CD14-positive monocyte (primary cell): ENCODE results near the gene MRPS11. TPM values are rescaled to one million over a fixed set of nuclear protein-coding genes. Genes with fewer than 3 reads are reported as not detected.

ENCODE experiments used
- DNase-seq, 3 donors: peaks; one replicate each; pipeline ENCODE4 v3.0.0-alpha.2; 2011 to 2022
- H2AFZ ChIP-seq: 2 replicates; pipeline ENCODE4 v1.6.0; 2012; ENCODE audit warnings: mild to moderate bottlenecking, low read depth, low read length, inconsistent platforms; ENCODE audit not compliant: insufficient read depth, poor library complexity, severe bottlenecking
- H3K27ac ChIP-seq, 2 donors: 1 replicate in 1 of 2; 2 replicates in 1 of 2; pipeline ENCODE4 v1.5.1; 2012 to 2013; ENCODE audit warnings: low read length in 2 of 2, control low read depth in 1 of 2, inconsistent platforms in 1 of 2, low read depth in 1 of 2, mild to moderate bottlenecking in 1 of 2
- H3K27me3 ChIP-seq, 2 donors: one replicate each; pipeline versions ENCODE4 v1.6.0 to v1.6.1; 2011 to 2013; ENCODE audit warnings: low read length in 2 of 2; ENCODE audit not compliant: control insufficient read depth in 2 of 2, insufficient read depth in 2 of 2
- H3K36me3 ChIP-seq, 2 donors: replicated peaks in 1 of 2; 1 replicate in 1 of 2; 2 replicates in 1 of 2; pipeline versions ENCODE4 v1.5.1 to v1.6.1; 2012 to 2013; ENCODE audit warnings: low read length in 2 of 2, control low read depth in 1 of 2, inconsistent platforms in 1 of 2, mild to moderate bottlenecking in 1 of 2; ENCODE audit not compliant: insufficient read depth in 2 of 2, control insufficient read depth in 1 of 2
- H3K4me1 ChIP-seq, 2 donors: 1 replicate in 1 of 2; 2 replicates in 1 of 2; pipeline versions ENCODE4 v1.5.1 to v1.6.1; 2012 to 2013; ENCODE audit warnings: low read length in 2 of 2, control low read depth in 1 of 2, inconsistent platforms in 1 of 2, mild to moderate bottlenecking in 1 of 2, moderate library complexity in 1 of 2; ENCODE audit not compliant: insufficient read depth in 2 of 2, control insufficient read depth in 1 of 2
- H3K4me2 ChIP-seq: replicated peaks from 2 replicates; pipeline ENCODE3; 2012; ENCODE audit warnings: low read length, moderate library complexity, mild to moderate bottlenecking; ENCODE audit not compliant: poor library complexity, severe bottlenecking; ENCODE audit errors: extremely low read depth
- H3K4me3 ChIP-seq, 3 experiments: fragments of 200-600 bp in 1 of 3; sonication (generic) in 1 of 3; replicated peaks in 1 of 3; 1 replicate in 2 of 3; 2 replicates in 1 of 3; pipeline ENCODE4 v1.5.1; 2011 to 2013; ENCODE audit warnings: low read length in 3 of 3, mild to moderate bottlenecking in 3 of 3, control low read depth in 2 of 3, low read depth in 2 of 3, inconsistent platforms in 1 of 3, moderate library complexity in 1 of 3
- H3K79me2 ChIP-seq: 2 replicates; pipeline ENCODE4 v1.6.0; 2012; ENCODE audit warnings: mild to moderate bottlenecking, control low read depth, inconsistent platforms, low read length, moderate library complexity; ENCODE audit not compliant: insufficient read depth
- H3K9ac ChIP-seq: 2 replicates; pipeline ENCODE4 v1.6.0; 2017; ENCODE audit warnings: low read length, mild to moderate bottlenecking; ENCODE audit not compliant: insufficient read depth, poor library complexity, severe bottlenecking
- H3K9me3 ChIP-seq, 2 donors: replicated peaks in 1 of 2; 1 replicate in 1 of 2; 2 replicates in 1 of 2; pipeline versions ENCODE4 v1.5.1 to v1.6.1; 2012 to 2013; ENCODE audit warnings: low read length in 2 of 2, control low read depth in 1 of 2; ENCODE audit not compliant: control insufficient read depth in 1 of 2, insufficient read depth in 1 of 2
- H4K20me1 ChIP-seq: 2 replicates; pipeline ENCODE4 v1.6.0; 2012; ENCODE audit warnings: mild to moderate bottlenecking, low read length, control low read depth, moderate library complexity; ENCODE audit not compliant: insufficient read depth
- H3K27ac Mint-ChIP-seq, 7 donors: one replicate each; pipeline ENCODE4 v1.8.0; 2020; ENCODE audit warnings: mild to moderate bottlenecking in 7 of 7, mixed read lengths in 7 of 7, moderate library complexity in 6 of 7, inconsistent platforms in 2 of 7
- H3K27me3 Mint-ChIP-seq, 3 donors: one replicate each; pipeline ENCODE4 v1.8.0; 2021 to 2022; ENCODE audit warnings: low read depth in 3 of 3, mild to moderate bottlenecking in 3 of 3, mixed read lengths in 3 of 3, moderate library complexity in 3 of 3, inconsistent platforms in 1 of 3
- H3K36me3 Mint-ChIP-seq, 2 donors: one replicate each; pipeline ENCODE4 v1.8.0; 2020; ENCODE audit warnings: mixed read lengths in 2 of 2, inconsistent platforms in 1 of 2, mild to moderate bottlenecking in 1 of 2
- H3K4me1 Mint-ChIP-seq: one replicate; pipeline ENCODE4 v1.8.0; 2020; ENCODE audit warnings: mild to moderate bottlenecking, mixed read lengths
- H3K4me3 Mint-ChIP-seq, 2 donors: one replicate each; pipeline ENCODE4 v1.8.0; 2020; ENCODE audit warnings: mild to moderate bottlenecking in 2 of 2, mixed read lengths in 2 of 2, moderate library complexity in 1 of 2
- H3K9me3 Mint-ChIP-seq, 7 donors: one replicate each; pipeline ENCODE4 v1.8.0; 2020 to 2022; ENCODE audit warnings: mixed read lengths in 7 of 7, mild to moderate bottlenecking in 6 of 7, moderate library complexity in 6 of 7, inconsistent platforms in 2 of 7
- WGBS: methylation state at CpG from one replicate; pipeline ENCODE4 v1.1.5; 2013; ENCODE audit warnings: missing lambda C conversion rate; ENCODE audit not compliant: insufficient coverage; 5-methylcytosine and 5-hydroxymethylcytosine counted together
- intact Hi-C, 2 donors: fragments of 100-400 bp; cut with micrococcal nuclease; formaldehyde crosslinking; loops; one replicate each; pipeline versions ENCODE4 v1.15.0 to v1.15.1; 2023
- polyA plus RNA-seq, 3 donors: library from polyadenylated mRNA; depleted of rRNA in 1 of 3; unstranded in 2 of 3; stranded (reverse) in 1 of 3; fragments of 300-500 nt in 2 of 3; fragments of >200 nt in 1 of 3; fragmentation: Illumina TruSeq in 2 of 3; gene quantifications; 1 replicate in 2 of 3; 2 replicates in 1 of 3; pipeline ENCODE4 v1.2.3, GENCODE V29; 2012 to 2021
- TF ChIP-seq, protein P1 (sequence below): fragments of 200-600 bp; IDR thresholded peaks from one replicate; pipeline ENCODE4 v1.8.0; 2022; ENCODE audit warnings: antibody characterized with exemption, mild to moderate bottlenecking

Gene MRPS11
- polyA plus RNA-seq, 3 donors = 31.1 to 70.2 (median 65.2) TPM

DNA sequence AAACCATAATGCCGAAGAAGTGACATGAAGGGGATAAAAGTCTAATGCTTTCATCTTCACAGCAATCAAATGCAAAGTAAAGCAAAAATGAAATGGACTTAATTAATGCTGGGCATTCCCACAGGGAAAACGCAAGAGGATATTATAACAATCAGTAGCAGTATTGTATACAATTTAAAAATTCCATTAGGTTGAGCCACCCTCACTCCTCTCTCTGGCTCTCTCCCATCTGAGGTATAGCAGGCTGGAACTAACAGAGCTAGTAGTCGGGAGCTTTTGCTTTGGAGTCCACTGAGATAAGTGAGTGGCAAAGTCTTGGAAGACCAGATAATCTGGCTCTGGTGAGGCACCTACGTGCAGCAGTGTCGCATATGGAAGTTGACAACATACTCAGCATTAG, 45.1 kb downstream of the MRPS11 start:
- H2AFZ ChIP-seq = no peak overlapping the region
- H3K27ac Mint-ChIP-seq = peak overlapping the region in 2 of 7 donors; percentile 39 to 57
- peaks cover 31 to 52% of the 10 kb centered on the region in 2 donors for H3K36me3 ChIP-seq
- no peak overlapping the region for H3K27ac ChIP-seq
- peaks cover 0 to 3% (median 0%) of the 10 kb centered on the region in 3 donors for H3K27me3 Mint-ChIP-seq
- no peak overlapping the region for H3K4me3 Mint-ChIP-seq
- peaks cover 2% of the 10 kb centered on the region for H3K4me1 Mint-ChIP-seq
- no peak overlapping the region for H3K4me3 ChIP-seq
- no peak overlapping the region for H3K4me2 ChIP-seq
- no peaks in the 10 kb centered on the region for H3K27me3 ChIP-seq
- no peaks in the 10 kb centered on the region for H3K9me3 Mint-ChIP-seq
- no peaks in the 10 kb centered on the region for H3K4me1 ChIP-seq
- H3K9ac ChIP-seq = no peak overlapping the region
- no peaks in the 10 kb centered on the region for H3K9me3 ChIP-seq
- TF ChIP-seq, protein P1, sequence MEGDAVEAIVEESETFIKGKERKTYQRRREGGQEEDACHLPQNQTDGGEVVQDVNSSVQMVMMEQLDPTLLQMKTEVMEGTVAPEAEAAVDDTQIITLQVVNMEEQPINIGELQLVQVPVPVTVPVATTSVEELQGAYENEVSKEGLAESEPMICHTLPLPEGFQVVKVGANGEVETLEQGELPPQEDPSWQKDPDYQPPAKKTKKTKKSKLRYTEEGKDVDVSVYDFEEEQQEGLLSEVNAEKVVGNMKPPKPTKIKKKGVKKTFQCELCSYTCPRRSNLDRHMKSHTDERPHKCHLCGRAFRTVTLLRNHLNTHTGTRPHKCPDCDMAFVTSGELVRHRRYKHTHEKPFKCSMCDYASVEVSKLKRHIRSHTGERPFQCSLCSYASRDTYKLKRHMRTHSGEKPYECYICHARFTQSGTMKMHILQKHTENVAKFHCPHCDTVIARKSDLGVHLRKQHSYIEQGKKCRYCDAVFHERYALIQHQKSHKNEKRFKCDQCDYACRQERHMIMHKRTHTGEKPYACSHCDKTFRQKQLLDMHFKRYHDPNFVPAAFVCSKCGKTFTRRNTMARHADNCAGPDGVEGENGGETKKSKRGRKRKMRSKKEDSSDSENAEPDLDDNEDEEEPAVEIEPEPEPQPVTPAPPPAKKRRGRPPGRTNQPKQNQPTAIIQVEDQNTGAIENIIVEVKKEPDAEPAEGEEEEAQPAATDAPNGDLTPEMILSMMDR = no peak
- intact Hi-C loops = no loop called here
- no peaks in the 10 kb centered on the region for H4K20me1 ChIP-seq
- 100% methylated on average over 2 of the region's 5 CpGs for WGBS
- no peaks in the 10 kb centered on the region for H3K79me2 ChIP-seq
- no peak for DNase-seq
- H3K36me3 Mint-ChIP-seq = peaks cover 54 to 55% of the 10 kb centered on the region in 2 donors

- Histone ChIP-seq H2AFZ (no peak overlapping the region), H3K9ac (no peak overlapping the region), H3K27me3 (no peaks in the 10 kb centered on the region), H3K9me3 (no peaks in the 10 kb centered on the region), H3K4me3 (no peak overlapping the region), H3K27ac (no peak overlapping the region), H3K4me1 (no peaks in the 10 kb centered on the region), H3K36me3 (peaks cover 31 to 50% of the 10 kb centered on the region in 2 donors), H3K4me2 (no peak overlapping the region), H4K20me1 (no peaks in the 10 kb centered on the region), H3K79me2 (no peaks in the 10 kb centered on the region)
- intact Hi-C loops = no loop called here
- no CpG with 5 or more reads among the region's 5 CpGs for WGBS
- H3K27ac Mint-ChIP-seq = no peak overlapping the region
- H3K27me3 Mint-ChIP-seq = peaks cover 0 to 3% (median 0%) of the 10 kb centered on the region in 3 donors
- no peak for DNase-seq
- TF ChIP-seq, protein P1 = no peak
- peaks cover 2% of the 10 kb centered on the region for H3K4me1 Mint-ChIP-seq
- H3K4me3 Mint-ChIP-seq = no peak overlapping the region
- H3K9me3 Mint-ChIP-seq = no peaks in the 10 kb centered on the region
- peaks cover 52 to 56% of the 10 kb centered on the region in 2 donors for H3K36me3 Mint-ChIP-seq
Measured at GRCh38 chr15:88513195-88513594, 45.7 kb downstream of the MRPS11 start.
